Measurements from ENCODE around the gene PTPRCAP.

- TF ChIP-seq EZH2 (IDR thresholded peaks at IDR 0.05; ENCODE audit: insufficient read depth, poor library complexity, severe bottlenecking) (no peak), EZH2phosphoT487 (IDR thresholded peaks at IDR 0.05; ENCODE audit: insufficient read depth, low read depth) (no peak)
Measured at GRCh38 chr11:67457453-67457852, 20.0 kb upstream of the PTPRCAP start.

Data from GM23248 (cell line).